NB4 (cell line): ENCODE data around the gene AP4M1.
A peak's percentile ranks its signal among the peaks of the same experiment; 100 is the strongest.

Source experiments
- DNase-seq: peaks from one replicate; pipeline ENCODE4 v3.0.0; 2010; ENCODE audit warnings: low read depth
- H3K4me3 ChIP-seq: one replicate; pipeline ENCODE4 v1.5.1; 2011; ENCODE audit warnings: mild to moderate bottlenecking, low read depth, low read length, moderate library complexity
- MYC ChIP-seq: IDR thresholded peaks from 2 replicates; pipeline ENCODE4 v1.6.1; 2011; ENCODE audit warnings: low read depth, low read length
- POLR2A ChIP-seq: IDR thresholded peaks from 2 replicates; pipeline ENCODE4 v1.6.1; 2011; ENCODE audit warnings: mild to moderate bottlenecking; ENCODE audit not compliant: insufficient read length; ENCODE audit errors: extremely low read depth
- TF ChIP-seq, protein P1 (sequence below): IDR thresholded peaks from one replicate; pipeline ENCODE4 v1.5.1; 2012; ENCODE audit warnings: low read depth, low read length
- TF ChIP-seq, protein P2 (sequence below): IDR thresholded peaks from 2 replicates; pipeline ENCODE4 v1.6.1; 2011; ENCODE audit warnings: low read depth, low read length

AP4M1 gene

DNA sequence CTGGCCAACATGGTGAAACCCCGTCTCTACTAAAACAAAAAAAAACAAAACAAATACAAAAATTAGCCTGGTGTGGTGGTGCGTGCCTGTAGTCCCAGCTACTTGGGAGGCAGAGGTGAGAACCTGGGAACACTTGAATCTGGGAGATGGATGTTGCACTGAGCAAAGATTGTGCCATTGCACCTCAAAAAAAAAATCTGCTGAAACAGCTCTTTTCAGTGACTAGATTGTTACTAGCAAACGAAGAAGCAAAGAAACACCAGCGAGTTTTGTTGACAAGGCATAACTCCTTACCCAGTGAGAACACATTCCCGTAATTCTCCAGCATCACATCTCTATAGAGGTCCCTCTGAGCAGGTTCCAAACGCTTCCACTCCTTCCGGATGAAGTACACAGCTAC lies 26.6 kb upstream of the AP4M1 start:
- no peak overlapping the region for H3K4me3 ChIP-seq
- TF ChIP-seq POLR2A: no peak
- TF ChIP-seq, protein P1, sequence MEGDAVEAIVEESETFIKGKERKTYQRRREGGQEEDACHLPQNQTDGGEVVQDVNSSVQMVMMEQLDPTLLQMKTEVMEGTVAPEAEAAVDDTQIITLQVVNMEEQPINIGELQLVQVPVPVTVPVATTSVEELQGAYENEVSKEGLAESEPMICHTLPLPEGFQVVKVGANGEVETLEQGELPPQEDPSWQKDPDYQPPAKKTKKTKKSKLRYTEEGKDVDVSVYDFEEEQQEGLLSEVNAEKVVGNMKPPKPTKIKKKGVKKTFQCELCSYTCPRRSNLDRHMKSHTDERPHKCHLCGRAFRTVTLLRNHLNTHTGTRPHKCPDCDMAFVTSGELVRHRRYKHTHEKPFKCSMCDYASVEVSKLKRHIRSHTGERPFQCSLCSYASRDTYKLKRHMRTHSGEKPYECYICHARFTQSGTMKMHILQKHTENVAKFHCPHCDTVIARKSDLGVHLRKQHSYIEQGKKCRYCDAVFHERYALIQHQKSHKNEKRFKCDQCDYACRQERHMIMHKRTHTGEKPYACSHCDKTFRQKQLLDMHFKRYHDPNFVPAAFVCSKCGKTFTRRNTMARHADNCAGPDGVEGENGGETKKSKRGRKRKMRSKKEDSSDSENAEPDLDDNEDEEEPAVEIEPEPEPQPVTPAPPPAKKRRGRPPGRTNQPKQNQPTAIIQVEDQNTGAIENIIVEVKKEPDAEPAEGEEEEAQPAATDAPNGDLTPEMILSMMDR: no peak
- TF ChIP-seq, protein P2, sequence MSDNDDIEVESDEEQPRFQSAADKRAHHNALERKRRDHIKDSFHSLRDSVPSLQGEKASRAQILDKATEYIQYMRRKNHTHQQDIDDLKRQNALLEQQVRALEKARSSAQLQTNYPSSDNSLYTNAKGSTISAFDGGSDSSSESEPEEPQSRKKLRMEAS: no peak
- TF ChIP-seq MYC: no peak
- no peak for DNase-seq

DNA sequence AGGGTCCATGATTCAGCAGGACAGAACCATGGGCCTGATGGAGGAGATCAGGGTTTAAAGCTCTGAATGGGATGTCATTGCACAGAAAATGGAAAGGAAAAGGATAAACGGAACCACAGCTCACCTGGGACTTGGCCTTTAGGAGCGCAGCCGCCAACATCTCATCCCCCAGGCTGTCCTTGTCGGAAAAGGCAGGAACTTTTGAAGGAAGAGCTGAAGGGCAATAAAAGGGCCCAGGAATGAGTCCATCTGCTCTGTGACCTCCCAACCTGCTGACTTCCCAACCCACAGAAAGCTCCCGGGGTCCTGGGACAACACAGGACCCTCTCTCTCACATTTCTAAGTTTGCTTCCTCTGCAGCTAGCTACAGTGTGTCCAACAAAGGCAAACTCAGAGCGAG lies 26.0 kb upstream of the AP4M1 start:
- no peak for DNase-seq

DNA sequence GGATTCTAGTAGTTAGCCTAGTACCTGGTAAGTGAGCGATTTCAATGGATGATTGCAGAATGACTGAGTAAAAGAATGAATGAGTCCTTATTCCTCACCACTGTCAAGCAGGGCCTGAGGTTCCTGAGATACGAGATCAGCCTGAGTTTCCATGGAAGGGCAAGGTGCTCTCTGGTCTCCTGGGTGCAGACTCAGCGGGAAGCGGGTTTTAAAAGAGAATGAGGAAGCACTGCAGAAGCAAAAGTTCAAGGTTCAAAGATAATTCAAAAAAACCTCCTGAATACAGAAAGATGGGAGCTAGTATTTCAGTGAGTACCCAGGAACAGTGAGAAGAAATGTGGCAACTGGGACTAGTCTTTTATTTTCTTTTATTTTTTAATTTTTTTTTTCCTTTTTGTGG lies 24.2 kb upstream of the AP4M1 start:
- no peak for DNase-seq
- H3K4me3 ChIP-seq: no peak overlapping the region
- TF ChIP-seq POLR2A (no peak), MYC (no peak)
- TF ChIP-seq, protein P2: no peak
- TF ChIP-seq, protein P1: no peak

More for the DNA sequence above, 26.0 kb upstream of the AP4M1 start:
- TF ChIP-seq MYC (no peak), POLR2A (no peak)
- TF ChIP-seq, protein P2: no peak
- TF ChIP-seq, protein P1: no peak
- no peak overlapping the region for H3K4me3 ChIP-seq

DNA sequence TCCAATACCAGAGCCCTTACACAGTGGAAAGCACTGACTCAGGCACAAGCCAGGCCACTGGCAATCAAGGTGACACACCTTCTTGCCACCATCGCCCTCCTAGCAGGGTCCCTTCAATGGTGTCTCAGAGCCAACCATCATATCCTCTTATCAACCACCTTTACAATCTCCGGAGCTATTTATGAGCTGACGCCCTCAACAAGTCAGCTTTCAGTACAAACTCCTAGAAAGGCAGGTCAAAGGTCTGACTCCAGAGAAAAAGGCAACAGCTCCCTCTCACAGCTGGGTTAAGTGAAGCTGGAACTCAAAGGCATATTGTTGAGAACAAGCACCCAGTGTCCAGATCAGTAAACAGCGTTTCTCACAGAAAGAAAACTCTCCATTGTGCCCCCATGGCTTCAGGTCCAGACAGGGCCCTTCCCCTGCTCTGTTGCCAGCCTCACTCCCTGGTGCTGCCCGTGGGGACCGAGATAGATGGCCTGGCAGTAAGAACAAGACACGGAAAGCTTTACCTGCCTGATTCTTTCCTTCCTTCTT lies 22.4 kb upstream of the AP4M1 start:
- DNase-seq: no peak
- TF ChIP-seq, protein P1: no peak
- TF ChIP-seq POLR2A (no peak), MYC (no peak)
- TF ChIP-seq, protein P2: no peak
- no peak overlapping the region for H3K4me3 ChIP-seq

DNA sequence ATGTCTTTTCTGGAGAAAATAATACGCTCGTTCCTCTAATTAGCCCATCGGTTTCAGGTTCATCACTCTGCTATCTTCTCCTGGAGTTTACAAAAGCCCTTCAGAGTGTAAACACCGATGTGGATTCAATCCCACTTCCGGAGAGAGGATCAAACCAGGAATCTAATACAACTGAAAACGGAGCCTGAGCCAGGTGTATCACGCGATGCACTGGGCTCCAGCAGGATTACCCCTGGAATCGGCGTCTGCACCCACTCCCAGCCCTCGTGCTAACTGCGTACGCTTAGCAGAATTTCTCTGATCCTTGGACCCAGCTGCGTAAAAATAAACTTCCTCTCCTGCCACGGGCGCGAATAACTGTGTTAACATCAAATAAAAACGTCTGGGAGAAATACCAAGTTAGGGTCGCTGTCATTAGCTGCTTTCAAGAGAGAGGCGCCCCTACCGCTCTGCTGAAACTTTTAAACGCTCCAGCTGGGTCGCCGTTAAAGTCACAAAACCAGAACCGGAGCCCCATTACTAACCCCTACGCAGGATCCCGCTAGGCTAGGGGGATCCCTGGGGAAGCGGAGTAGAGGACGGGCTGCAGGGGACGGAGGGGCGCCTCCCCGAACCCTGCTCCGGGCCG lies 20.4 kb upstream of the AP4M1 start:
- H3K4me3 ChIP-seq: peak overlapping the region; percentile 97
- peak; percentile 40 for DNase-seq
- TF ChIP-seq POLR2A: no peak
- TF ChIP-seq, protein P1: no peak
- TF ChIP-seq MYC: no peak
- TF ChIP-seq, protein P2: no peak
